ENCODE data around the gene MBD3L2B.

GRCh38 chr19:7010722-7011593, 10.3 kb downstream of the MBD3L2B start:
- no peak for TF ChIP-seq CTCF (IDR thresholded peaks at IDR 0.05)
- TF ChIP-seq POLR2A (IDR thresholded peaks at IDR 0.05) = no peak

Measured in prostate gland (tissue), 2 donors.